GM13976 (cell line): ENCODE results near the gene OST4.
A peak's percentile ranks its signal among the peaks of the same experiment; 100 is the strongest.

Experiments used
- DNase-seq: peaks from one replicate; pipeline ENCODE4 v3.0.0; 2012; ENCODE audit warnings: low spot score
- in situ Hi-C: fragments of 300-500 bp; cut with MboI; formaldehyde crosslinking; loops from one replicate; pipeline ENCODE4 v1.12.0; 2022; ENCODE audit warnings: low sequenced_read_pairs, mixed read lengths, inconsistent platforms; ENCODE audit not compliant: unreplicated experiment
- TF ChIP-seq, protein P1 (sequence below): IDR thresholded peaks from 2 replicates; pipeline ENCODE4 v1.5.1; 2012; ENCODE audit warnings: borderline replicate concordance, mild to moderate bottlenecking; ENCODE audit not compliant: insufficient read depth; ENCODE audit errors: extremely low read depth, missing control alignments, control extremely low read depth

Gene OST4

GRCh38 chr2:27038631-27039339, 32.7 kb downstream of the OST4 start:
- no peak for DNase-seq
- in situ Hi-C loops, result no loop called here
- TF ChIP-seq, protein P1, sequence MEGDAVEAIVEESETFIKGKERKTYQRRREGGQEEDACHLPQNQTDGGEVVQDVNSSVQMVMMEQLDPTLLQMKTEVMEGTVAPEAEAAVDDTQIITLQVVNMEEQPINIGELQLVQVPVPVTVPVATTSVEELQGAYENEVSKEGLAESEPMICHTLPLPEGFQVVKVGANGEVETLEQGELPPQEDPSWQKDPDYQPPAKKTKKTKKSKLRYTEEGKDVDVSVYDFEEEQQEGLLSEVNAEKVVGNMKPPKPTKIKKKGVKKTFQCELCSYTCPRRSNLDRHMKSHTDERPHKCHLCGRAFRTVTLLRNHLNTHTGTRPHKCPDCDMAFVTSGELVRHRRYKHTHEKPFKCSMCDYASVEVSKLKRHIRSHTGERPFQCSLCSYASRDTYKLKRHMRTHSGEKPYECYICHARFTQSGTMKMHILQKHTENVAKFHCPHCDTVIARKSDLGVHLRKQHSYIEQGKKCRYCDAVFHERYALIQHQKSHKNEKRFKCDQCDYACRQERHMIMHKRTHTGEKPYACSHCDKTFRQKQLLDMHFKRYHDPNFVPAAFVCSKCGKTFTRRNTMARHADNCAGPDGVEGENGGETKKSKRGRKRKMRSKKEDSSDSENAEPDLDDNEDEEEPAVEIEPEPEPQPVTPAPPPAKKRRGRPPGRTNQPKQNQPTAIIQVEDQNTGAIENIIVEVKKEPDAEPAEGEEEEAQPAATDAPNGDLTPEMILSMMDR, result no peak

GRCh38 chr2:27038012-27038411, 33.4 kb downstream of the OST4 start:
- in situ Hi-C loops, result no loop called here
- DNase-seq, result no peak
- TF ChIP-seq, protein P1, result no peak

DNA sequence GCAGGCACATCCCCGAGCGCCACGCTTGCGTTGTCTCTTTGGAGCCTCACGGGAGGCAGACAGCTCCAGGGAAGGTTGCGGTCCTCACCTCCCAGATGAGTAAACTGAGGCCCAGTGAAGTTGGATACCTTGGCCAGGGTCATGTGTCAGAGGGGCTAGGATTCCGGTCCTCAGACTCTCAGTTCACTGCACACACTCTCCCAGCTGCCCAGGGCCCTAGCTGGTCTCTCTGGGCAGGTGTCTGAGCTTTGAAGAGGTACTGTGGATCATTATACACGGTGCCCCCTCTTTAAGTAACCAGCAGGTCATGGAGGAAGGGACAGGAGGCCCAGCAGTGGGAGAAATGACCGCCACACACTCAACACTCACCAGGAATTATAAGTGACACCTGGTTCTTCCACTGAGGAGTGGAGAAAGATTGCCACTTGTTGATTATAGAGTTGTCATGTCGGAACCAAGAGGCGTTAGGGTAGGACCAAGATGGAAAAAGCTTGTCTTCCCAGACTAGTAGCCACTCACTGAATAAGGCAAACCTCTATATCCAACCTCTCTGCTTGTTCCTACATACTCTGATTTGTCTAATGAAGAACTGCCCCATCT, 38.1 kb downstream of the OST4 start:
- TF ChIP-seq, protein P1, result no peak
- no peak for DNase-seq
- in situ Hi-C loops, result no loop called here

GRCh38 chr2:27032495-27033252, 38.8 kb downstream of the OST4 start, which contains the start of gene TMEM214:
Gene TMEM214 (plus strand): TSS chr2:27032965. CDS start chr2:27033016, 51 bp downstream.
- TF ChIP-seq, protein P1, result no peak
- in situ Hi-C loops, result no loop called here
- peak; percentile 96 for DNase-seq

- in situ Hi-C loops, result no loop called here
- TF ChIP-seq, protein P1, result no peak
- no peak for DNase-seq
Observed at GRCh38 chr2:27029051-27029450, 42.4 kb downstream of the OST4 start.

- no peak for DNase-seq
- in situ Hi-C loops, result no loop called here
Observed at GRCh38 chr2:27027211-27027651, 44.2 kb downstream of the OST4 start.

More at GRCh38 chr2:27027211-27027651, 44.2 kb downstream of the OST4 start:
- TF ChIP-seq, protein P1, result no peak
